ENCODE measurements around the gene EPAS1.

- no peak for TF ChIP-seq CTCF (IDR thresholded peaks at IDR 0.05)
- no peak for TF ChIP-seq POLR2A (IDR thresholded peaks at IDR 0.05)
Measured at GRCh38 chr2:46424937-46425336, 127.7 kb downstream of the EPAS1 start.
